ENCODE data around the gene LRTM2. TPM values are rescaled to one million over a fixed set of nuclear protein-coding genes. Genes with fewer than 3 reads are reported as not detected.
A peak's percentile ranks its signal among the peaks of the same experiment; 100 is the strongest.

The LRTM2 gene
- total RNA-seq, 2 experiments from 2014 or later: not detected

GRCh38 chr12:1823237-1823636, 2.9 kb downstream of the LRTM2 start:
- Mint-ChIP-seq H3K27me3 (peaks cover 22% of the 10 kb centered on the region), H3K27ac (no peak overlapping the region), H3K4me1 (no peaks in the 10 kb centered on the region), H3K9me3 (ENCODE audit: low read depth) (no peaks in the 10 kb centered on the region), H3K36me3 (ENCODE audit: low read depth) (no peaks in the 10 kb centered on the region), H3K4me3 (no peak overlapping the region)
- POLR2A ChIA-PET: no interaction called here
- no peak for ATAC-seq
- intact Hi-C loops (cut with DNase I, micrococcal nuclease): no loop called here
- no peak for DNase-seq
- CTCF ChIA-PET: no interaction called here

DNA sequence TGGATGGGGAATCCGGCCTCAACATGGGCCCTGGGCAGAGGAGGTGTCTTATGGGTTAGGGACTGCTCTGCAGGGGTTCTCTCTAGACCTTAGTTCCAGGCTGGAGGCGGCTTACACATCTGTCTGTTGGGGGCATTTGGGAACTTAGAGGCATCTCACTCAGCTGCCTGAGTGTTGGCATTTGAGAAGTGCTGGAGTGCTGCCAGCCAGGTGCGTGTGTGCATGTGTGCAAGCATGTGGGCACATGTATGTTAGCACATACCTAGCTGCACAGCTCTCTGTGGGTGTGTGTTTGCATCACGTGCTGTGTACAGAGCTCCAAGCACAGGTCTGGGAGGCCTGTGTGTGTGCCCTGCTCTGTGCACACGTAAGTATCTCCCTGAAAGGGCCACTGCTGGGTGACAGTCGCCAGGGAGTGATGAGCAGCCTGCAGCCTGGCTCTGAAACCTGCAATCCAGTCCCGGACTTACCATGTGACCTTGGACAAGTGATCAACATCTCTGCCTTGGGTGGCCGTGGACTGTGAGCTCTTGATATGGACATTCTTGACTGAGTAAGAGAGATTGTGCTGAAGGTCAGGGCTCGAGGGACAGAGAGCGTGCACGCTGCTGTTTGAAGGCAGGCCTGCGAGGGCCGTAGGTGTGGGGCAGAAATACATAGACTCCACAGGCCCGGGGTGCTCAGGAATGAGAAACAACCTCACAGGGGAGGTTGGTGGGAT, 5.2 kb downstream of the LRTM2 start:
- CTCF ChIA-PET: interaction anchor here (0.5 kb wide), 1 partner anchor 754 kb away, joined by 4 read pairs; no protein-coding TSS in a partner anchor
- ATAC-seq (no peak), DNase-seq (no peak)
- Mint-ChIP-seq H3K27ac (no peak overlapping the region), H3K27me3 (peaks cover 15% of the 10 kb centered on the region), H3K9me3 (ENCODE audit: low read depth) (no peaks in the 10 kb centered on the region), H3K4me3 (no peak overlapping the region), H3K36me3 (ENCODE audit: low read depth) (no peaks in the 10 kb centered on the region), H3K4me1 (no peaks in the 10 kb centered on the region)
- intact Hi-C loops (cut with DNase I, micrococcal nuclease): no loop called here
- POLR2A ChIA-PET: no interaction called here

GRCh38 chr12:1826401-1826800, 6.0 kb downstream of the LRTM2 start:
- Mint-ChIP-seq H3K36me3 (ENCODE audit: low read depth) (no peaks in the 10 kb centered on the region), H3K27me3 (peaks cover 15% of the 10 kb centered on the region), H3K9me3 (ENCODE audit: low read depth) (no peaks in the 10 kb centered on the region), H3K27ac (no peak overlapping the region), H3K4me1 (no peaks in the 10 kb centered on the region), H3K4me3 (no peak overlapping the region)
- no peak for DNase-seq
- CTCF ChIA-PET: no interaction called here
- ATAC-seq: no peak
- POLR2A ChIA-PET: no interaction called here
- intact Hi-C loops (cut with DNase I, micrococcal nuclease): no loop called here

DNA sequence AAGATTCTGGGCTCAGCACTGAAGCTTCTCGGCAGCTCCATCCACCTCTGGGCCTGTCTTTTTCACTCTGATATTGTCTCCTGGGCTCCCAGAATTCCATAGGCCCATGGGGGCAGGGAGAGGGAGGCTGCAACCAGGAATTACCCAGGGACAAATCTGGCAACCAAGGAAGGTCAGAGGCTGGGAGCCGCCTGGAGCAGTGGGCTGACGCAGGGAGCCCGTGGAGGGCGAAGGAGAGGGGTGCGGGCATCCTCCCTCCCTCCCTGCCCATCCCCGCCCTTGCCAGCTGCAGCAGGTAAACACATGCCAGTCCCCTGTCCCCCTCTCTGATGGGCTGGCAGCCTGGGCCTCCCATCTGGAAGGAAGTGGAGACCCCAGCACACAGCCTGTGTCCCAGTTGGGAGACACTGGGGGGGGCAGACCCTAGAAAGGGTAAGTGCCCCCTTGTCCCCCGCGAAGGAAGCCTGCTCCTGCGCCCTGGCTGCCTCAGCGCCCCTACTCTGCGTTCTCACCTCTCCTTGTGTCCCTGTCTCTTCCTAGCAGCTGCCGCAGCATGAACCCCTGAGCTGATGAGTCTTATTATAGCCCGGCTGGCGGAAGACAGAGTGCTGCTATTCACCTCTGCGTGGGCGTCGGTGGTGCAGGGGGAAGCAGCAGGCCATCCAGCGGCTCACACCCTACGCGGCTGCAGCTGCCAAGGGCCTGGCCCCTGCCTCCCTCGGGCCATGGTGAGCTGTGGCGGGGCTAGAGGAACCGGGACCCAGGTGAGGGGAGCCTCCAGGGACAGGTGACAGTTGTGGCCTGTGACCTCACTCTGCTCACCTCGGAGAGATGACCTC, 6.7 kb downstream of the LRTM2 start:
- DNase-seq (no peak), ATAC-seq (no peak)
- ChIA-PET POLR2A (no interaction called here), CTCF (no interaction called here)
- Mint-ChIP-seq H3K27ac (no peak overlapping the region), H3K9me3 (ENCODE audit: low read depth) (no peaks in the 10 kb centered on the region), H3K4me3 (no peak overlapping the region), H3K27me3 (peaks cover 20% of the 10 kb centered on the region), H3K36me3 (ENCODE audit: low read depth) (no peaks in the 10 kb centered on the region), H3K4me1 (no peaks in the 10 kb centered on the region)
- intact Hi-C loops (cut with DNase I, micrococcal nuclease): no loop called here

GRCh38 chr12:1827826-1828805, 7.8 kb downstream of the LRTM2 start:
- Mint-ChIP-seq H3K27ac (no peak overlapping the region), H3K4me3 (no peak overlapping the region), H3K4me1 (no peaks in the 10 kb centered on the region), H3K36me3 (ENCODE audit: low read depth) (no peaks in the 10 kb centered on the region), H3K9me3 (ENCODE audit: low read depth) (no peaks in the 10 kb centered on the region), H3K27me3 (peaks cover 20% of the 10 kb centered on the region)
- no peak for DNase-seq
- ATAC-seq: no peak
- intact Hi-C loops (cut with DNase I, micrococcal nuclease): no loop called here
- POLR2A ChIA-PET: no interaction called here
- CTCF ChIA-PET: interaction anchor here (1.2 kb wide), 1 partner anchor 112 kb away, joined by 4 read pairs; no protein-coding TSS in a partner anchor

DNA sequence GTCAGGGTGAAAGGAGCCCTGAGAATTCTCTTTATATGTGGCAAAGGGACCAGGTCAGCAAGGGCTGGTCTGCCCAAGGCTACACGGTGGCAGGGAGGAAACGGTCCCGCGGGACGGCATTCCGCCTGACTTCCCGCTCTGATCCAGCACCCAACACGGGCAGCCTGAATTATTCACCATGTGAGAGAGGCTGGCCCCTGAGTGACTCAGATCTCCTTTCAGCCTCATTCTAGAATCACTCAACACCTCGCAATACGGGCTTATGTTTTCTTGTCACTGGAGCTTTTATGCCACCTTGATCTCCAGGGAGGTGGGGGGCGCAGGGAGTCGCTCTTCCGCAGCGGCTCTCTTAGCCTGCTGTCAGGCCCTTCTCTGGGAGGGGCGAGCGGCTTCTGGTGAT, 8.5 kb downstream of the LRTM2 start:
- peaks cover 20% of the 10 kb centered on the region for H3K27me3 Mint-ChIP-seq
- no peaks in the 10 kb centered on the region for H3K9me3 Mint-ChIP-seq (ENCODE audit: low read depth)
- H3K4me3 Mint-ChIP-seq: no peak overlapping the region
- CTCF ChIA-PET: interaction anchor here (1.2 to 2.6 kb wide), 2 partner anchors 111 kb away, joined by 4 to 12 read pairs; no protein-coding TSS in a partner anchor
- no peaks in the 10 kb centered on the region for H3K4me1 Mint-ChIP-seq
- intact Hi-C loops (cut with DNase I, micrococcal nuclease): no loop called here
- no peaks in the 10 kb centered on the region for H3K36me3 Mint-ChIP-seq (ENCODE audit: low read depth)
- DNase-seq (no peak), ATAC-seq (no peak)
- POLR2A ChIA-PET: no interaction called here
- H3K27ac Mint-ChIP-seq: no peak overlapping the region

DNA sequence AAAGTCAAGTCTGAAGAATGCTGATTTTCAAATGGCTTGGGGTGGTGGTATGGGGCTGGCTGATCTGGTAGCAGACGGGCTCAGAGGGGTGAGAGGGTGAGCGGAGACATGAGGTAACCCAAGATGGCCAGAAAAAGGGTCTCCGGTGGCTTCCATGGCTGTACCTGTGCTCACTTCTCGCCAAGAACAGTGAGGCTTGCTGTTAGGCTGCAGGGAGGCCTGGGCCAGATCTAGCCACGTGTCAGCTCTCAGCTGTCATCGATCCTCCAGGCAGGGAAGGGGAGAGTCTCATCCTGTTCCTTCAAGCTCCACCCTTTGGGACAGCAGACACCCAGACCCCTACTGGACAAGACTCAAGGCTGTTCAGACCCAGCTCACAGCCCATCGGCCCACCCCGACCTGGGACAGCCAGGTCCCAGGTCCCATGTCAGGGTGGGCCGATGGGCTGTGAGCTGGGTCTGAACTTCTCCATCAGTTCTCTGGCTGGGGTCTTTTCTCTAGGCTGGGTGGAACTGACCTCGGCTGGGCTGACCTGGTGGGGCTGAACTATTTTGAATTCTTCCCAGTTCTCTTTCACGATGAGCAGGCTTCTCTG, 9.0 kb downstream of the LRTM2 start:
- ChIA-PET POLR2A (no interaction called here), CTCF (interaction anchor here (0.5 to 2.6 kb wide), 2 partner anchors 111 to 420 kb away, joined by 3 to 12 read pairs; no protein-coding TSS in a partner anchor)
- no peaks in the 10 kb centered on the region for H3K36me3 Mint-ChIP-seq (ENCODE audit: low read depth)
- no peaks in the 10 kb centered on the region for H3K9me3 Mint-ChIP-seq (ENCODE audit: low read depth)
- DNase-seq (no peak), ATAC-seq (no peak)
- H3K4me1 Mint-ChIP-seq: no peaks in the 10 kb centered on the region
- H3K27ac Mint-ChIP-seq: no peak overlapping the region
- intact Hi-C loops (cut with DNase I, micrococcal nuclease): no loop called here
- H3K27me3 Mint-ChIP-seq: peaks cover 20% of the 10 kb centered on the region
- H3K4me3 Mint-ChIP-seq: no peak overlapping the region

- CTCF ChIA-PET: interaction anchor here (0.9 to 2.6 kb wide), 2 partner anchors 15 to 110 kb away, joined by 4 to 12 read pairs; no protein-coding TSS in a partner anchor
- H3K27ac Mint-ChIP-seq: no peak overlapping the region
- no peaks in the 10 kb centered on the region for H3K9me3 Mint-ChIP-seq (ENCODE audit: low read depth)
- POLR2A ChIA-PET: no interaction called here
- intact Hi-C loops (cut with DNase I, micrococcal nuclease): no loop called here
- H3K27me3 Mint-ChIP-seq: peaks cover 20% of the 10 kb centered on the region
- H3K4me3 Mint-ChIP-seq: no peak overlapping the region
- ATAC-seq: no peak
- H3K4me1 Mint-ChIP-seq: no peaks in the 10 kb centered on the region
- H3K36me3 Mint-ChIP-seq (ENCODE audit: low read depth): no peaks in the 10 kb centered on the region
- DNase-seq: no peak
Measured at GRCh38 chr12:1830401-1830845, 10.1 kb downstream of the LRTM2 start.

DNA sequence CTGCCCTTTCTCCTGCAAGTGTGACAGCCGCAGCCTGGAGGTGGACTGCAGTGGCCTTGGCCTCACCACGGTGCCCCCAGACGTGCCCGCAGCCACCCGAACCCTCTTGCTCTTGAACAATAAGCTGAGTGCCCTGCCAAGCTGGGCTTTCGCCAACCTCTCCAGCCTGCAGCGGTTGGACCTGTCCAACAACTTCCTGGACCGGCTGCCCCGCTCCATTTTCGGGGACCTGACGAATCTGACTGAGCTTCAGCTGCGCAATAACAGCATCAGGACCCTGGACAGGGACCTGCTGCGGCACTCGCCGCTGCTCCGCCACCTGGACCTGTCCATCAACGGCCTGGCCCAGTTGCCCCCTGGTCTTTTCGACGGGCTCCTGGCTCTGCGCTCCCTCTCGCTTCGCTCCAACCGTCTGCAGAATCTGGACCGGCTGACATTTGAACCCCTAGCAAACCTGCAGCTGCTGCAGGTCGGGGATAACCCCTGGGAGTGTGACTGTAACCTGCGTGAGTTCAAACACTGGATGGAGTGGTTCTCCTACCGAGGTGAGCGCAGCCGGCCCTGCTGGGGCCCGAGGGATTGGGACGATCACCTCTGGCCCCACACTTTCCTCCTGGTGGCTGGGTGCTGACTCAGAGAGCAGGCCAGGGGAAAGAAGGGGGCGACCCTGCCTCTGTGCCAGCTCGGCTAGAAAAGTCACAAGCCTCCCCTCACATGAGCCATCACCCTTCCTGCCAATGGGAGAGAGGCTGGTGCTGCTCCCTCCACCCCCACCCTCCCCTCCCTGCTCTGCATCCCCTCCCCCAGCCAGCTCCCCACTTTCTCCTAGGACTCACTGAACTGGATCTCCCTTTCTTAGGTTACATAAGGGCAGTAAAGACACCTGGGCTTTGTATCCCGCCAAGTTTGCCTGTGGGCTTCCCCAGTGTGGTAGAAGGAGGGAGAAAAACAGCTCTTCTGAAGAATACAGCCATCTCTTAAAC, 10.9 kb downstream of the LRTM2 start:
- intact Hi-C loops (cut with DNase I, micrococcal nuclease): no loop called here
- DNase-seq (peak; percentile 52), ATAC-seq (peak; percentile 49)
- ChIA-PET CTCF (interaction anchor here (0.9 to 2.6 kb wide), 3 partner anchors 16 to 109 kb away, joined by 4 to 12 read pairs (median 5); no protein-coding TSS in a partner anchor), POLR2A (no interaction called here)
- Mint-ChIP-seq H3K36me3 (ENCODE audit: low read depth) (no peaks in the 10 kb centered on the region), H3K27ac (no peak overlapping the region), H3K27me3 (peaks cover 20% of the 10 kb centered on the region), H3K9me3 (ENCODE audit: low read depth) (no peaks in the 10 kb centered on the region), H3K4me3 (no peak overlapping the region), H3K4me1 (no peaks in the 10 kb centered on the region)
